Measurements from ENCODE around the gene NTRK2. TPM values are rescaled to one million over a fixed set of nuclear protein-coding genes. Genes with fewer than 3 reads are reported as not detected.

The NTRK2 gene
- total RNA-seq, 1 donor from 2014 or later = 1.5 TPM

- H3K4me3 ChIP-seq (ENCODE audit: low read depth, low read length) = no peak overlapping the region
- no peak for TF ChIP-seq CTCF (IDR thresholded peaks at IDR 0.05; ENCODE audit: insufficient read depth, low read length, poor library complexity, severe bottlenecking)
- H3K36me3 ChIP-seq (ENCODE audit: control insufficient read depth, insufficient read depth, low read length) = no peaks in the 10 kb centered on the region
- no peak for DNase-seq (ENCODE audit: low read depth)
- no peaks in the 10 kb centered on the region for H3K27me3 ChIP-seq (ENCODE audit: control insufficient read depth, insufficient read depth, low read length)
Observed at GRCh38 chr9:84701801-84702200, 32.3 kb downstream of the NTRK2 start.

- Histone ChIP-seq H3K4me3 (ENCODE audit: low read depth, low read length) (no peak overlapping the region), H3K36me3 (ENCODE audit: control insufficient read depth, insufficient read depth, low read length) (no peaks in the 10 kb centered on the region), H3K27me3 (ENCODE audit: control insufficient read depth, insufficient read depth, low read length) (no peaks in the 10 kb centered on the region)
- no peak for TF ChIP-seq CTCF (IDR thresholded peaks at IDR 0.05; ENCODE audit: insufficient read depth, low read length, poor library complexity, severe bottlenecking)
- DNase-seq (ENCODE audit: low read depth) = no peak
Observed at GRCh38 chr9:84702471-84702870, 32.9 kb downstream of the NTRK2 start.

- DNase-seq (ENCODE audit: low read depth) = no peak
- H3K27me3 ChIP-seq (ENCODE audit: control insufficient read depth, insufficient read depth, low read length) = no peaks in the 10 kb centered on the region
- H3K36me3 ChIP-seq (ENCODE audit: control insufficient read depth, insufficient read depth, low read length) = no peaks in the 10 kb centered on the region
- no peak overlapping the region for H3K4me3 ChIP-seq (ENCODE audit: low read depth, low read length)
- no peak for TF ChIP-seq CTCF (IDR thresholded peaks at IDR 0.05; ENCODE audit: insufficient read depth, low read length, poor library complexity, severe bottlenecking)
Observed at GRCh38 chr9:84703793-84704192, 34.3 kb downstream of the NTRK2 start.

- DNase-seq (ENCODE audit: low read depth) = no peak
- no peak for TF ChIP-seq CTCF (IDR thresholded peaks at IDR 0.05; ENCODE audit: insufficient read depth, low read length, poor library complexity, severe bottlenecking)
- Histone ChIP-seq H3K27me3 (ENCODE audit: control insufficient read depth, insufficient read depth, low read length) (no peaks in the 10 kb centered on the region), H3K36me3 (ENCODE audit: control insufficient read depth, insufficient read depth, low read length) (no peaks in the 10 kb centered on the region), H3K4me3 (ENCODE audit: low read depth, low read length) (no peak overlapping the region)
Observed at GRCh38 chr9:84705128-84705527, 35.6 kb downstream of the NTRK2 start.

- DNase-seq (ENCODE audit: low read depth) = no peak
- H3K36me3 ChIP-seq (ENCODE audit: control insufficient read depth, insufficient read depth, low read length) = no peaks in the 10 kb centered on the region
- TF ChIP-seq CTCF (IDR thresholded peaks at IDR 0.05; ENCODE audit: insufficient read depth, low read length, poor library complexity, severe bottlenecking) = no peak
- H3K27me3 ChIP-seq (ENCODE audit: control insufficient read depth, insufficient read depth, low read length) = no peaks in the 10 kb centered on the region
- no peak overlapping the region for H3K4me3 ChIP-seq (ENCODE audit: low read depth, low read length)
Observed at GRCh38 chr9:84708400-84708799, 38.9 kb downstream of the NTRK2 start.

GRCh38 chr9:84709056-84709455 is 39.5 kb downstream of the NTRK2 start:
- no peak overlapping the region for H3K4me3 ChIP-seq (ENCODE audit: low read depth, low read length)
- no peak for TF ChIP-seq CTCF (IDR thresholded peaks at IDR 0.05; ENCODE audit: insufficient read depth, low read length, poor library complexity, severe bottlenecking)
- DNase-seq (ENCODE audit: low read depth) = no peak
- no peaks in the 10 kb centered on the region for H3K27me3 ChIP-seq (ENCODE audit: control insufficient read depth, insufficient read depth, low read length)
- H3K36me3 ChIP-seq (ENCODE audit: control insufficient read depth, insufficient read depth, low read length) = no peaks in the 10 kb centered on the region

Measured in kidney epithelial cell (primary cell).